Calu3 (cell line): ENCODE measurements around the gene SH3BGRL3. TPM values are rescaled to one million over a fixed set of nuclear protein-coding genes. Genes with fewer than 3 reads are reported as not detected.
"Not testable (repeated sequence)": the region's sequence is repeated elsewhere in the genome, so short reads cannot be mapped to it uniquely, and the experiment has no call there.

Experiments used
- BruUV-seq: library from RNA; stranded (reverse); fragments of 400-500 nt; replicated peaks from 2 replicates; lab custom pipeline; 2021; lab: Mats Ljungman, UMichigan
- CTCF ChIA-PET: fragments of 300-600 bp; sonication (Branson Sonifier 250); formaldehyde crosslinking; loops from one replicate; lab custom pipeline; 2022; ENCODE audit warnings: antibody characterized with exemption; lab: Charles Lee
- DNase-seq: peaks from one replicate; pipeline ENCODE4 v3.0.0; 2022
- H3K27ac Mint-ChIP-seq: one replicate; pipeline ENCODE4 v1.8.0; 2022; ENCODE audit warnings: mixed read lengths; ENCODE audit not compliant: unreplicated experiment
- H3K27me3 Mint-ChIP-seq: one replicate; pipeline ENCODE4 v1.8.0; 2022; ENCODE audit warnings: mixed read lengths; ENCODE audit not compliant: unreplicated experiment
- H3K36me3 Mint-ChIP-seq: one replicate; pipeline ENCODE4 v1.8.0; 2022; ENCODE audit warnings: mild to moderate bottlenecking, moderate library complexity, mixed read lengths; ENCODE audit not compliant: insufficient read depth, unreplicated experiment
- H3K4me1 Mint-ChIP-seq: one replicate; pipeline ENCODE4 v1.8.0; 2022; ENCODE audit warnings: mild to moderate bottlenecking, low read depth, mixed read lengths; ENCODE audit not compliant: unreplicated experiment
- H3K4me3 Mint-ChIP-seq: one replicate; pipeline ENCODE4 v1.8.0; 2022; ENCODE audit warnings: mild to moderate bottlenecking, low read depth, moderate library complexity, mixed read lengths; ENCODE audit not compliant: unreplicated experiment
- H3K9me3 Mint-ChIP-seq: one replicate; pipeline ENCODE4 v1.8.0; 2022; ENCODE audit warnings: low read depth, mixed read lengths; ENCODE audit not compliant: unreplicated experiment
- CTCF ChIP-seq: fragments of 200-600 bp; IDR thresholded peaks from one replicate; pipeline ENCODE4 v1.8.0; 2022; ENCODE audit warnings: antibody characterized with exemption; ENCODE audit not compliant: unreplicated experiment
- intact Hi-C: fragments of 100-400 bp; cut with micrococcal nuclease; formaldehyde crosslinking; loops from one replicate; pipeline ENCODE4 v1.10.0; 2022; ENCODE audit not compliant: unreplicated experiment
- total RNA-seq: library from RNA; stranded (reverse); gene quantifications from 2 replicates; pipeline ENCODE4 v1.2.3, GENCODE V29; 2022

SH3BGRL3 gene
- total RNA-seq, 1 experiment from 2014 or later = 74.6 TPM

GRCh38 chr1:26324550-26324949 lies 44.7 kb downstream of the SH3BGRL3 start:
- BruUV-seq = no TSS peak
- Mint-ChIP-seq H3K9me3 (no peaks in the 10 kb centered on the region), H3K36me3 (no peaks in the 10 kb centered on the region), H3K27me3 (no peaks in the 10 kb centered on the region), H3K27ac (no peak overlapping the region), H3K4me1 (peaks cover 8% of the 10 kb centered on the region), H3K4me3 (no peak overlapping the region)
- TF ChIP-seq CTCF = no peak
- CTCF ChIA-PET = no interaction called here
- intact Hi-C loops = loop anchor here (5.0 kb wide), 1 partner anchor 38 kb away; no protein-coding TSS in a partner anchor
- no peak for DNase-seq

GRCh38 chr1:26327956-26328362 lies 48.1 kb downstream of the SH3BGRL3 start:
- Mint-ChIP-seq H3K36me3 (peaks cover 2% of the 10 kb centered on the region), H3K27ac (no peak overlapping the region), H3K9me3 (no peaks in the 10 kb centered on the region), H3K4me1 (no peaks in the 10 kb centered on the region), H3K27me3 (no peaks in the 10 kb centered on the region), H3K4me3 (no peak overlapping the region)
- intact Hi-C loops = no loop called here
- no peak for DNase-seq
- BruUV-seq = no TSS peak
- no peak for TF ChIP-seq CTCF
- CTCF ChIA-PET = no interaction called here

GRCh38 chr1:26328597-26328996 lies 48.7 kb downstream of the SH3BGRL3 start:
- no peak overlapping the region for H3K27ac Mint-ChIP-seq

GRCh38 chr1:26329380-26329779 lies 49.5 kb downstream of the SH3BGRL3 start:
- H3K27me3 Mint-ChIP-seq, BruUV-seq, intact Hi-C loops, H3K4me1 Mint-ChIP-seq, H3K9me3 Mint-ChIP-seq, H3K27ac Mint-ChIP-seq, H3K36me3 Mint-ChIP-seq, DNase-seq, CTCF ChIA-PET, H3K4me3 Mint-ChIP-seq: not testable (repeated sequence)

More at GRCh38 chr1:26328597-26328996, 48.7 kb downstream of the SH3BGRL3 start:
- BruUV-seq = no TSS peak
- Mint-ChIP-seq H3K27me3 (no peaks in the 10 kb centered on the region), H3K36me3 (peaks cover 6% of the 10 kb centered on the region), H3K4me3 (no peak overlapping the region), H3K9me3 (no peaks in the 10 kb centered on the region), H3K4me1 (no peaks in the 10 kb centered on the region)
- intact Hi-C loops = no loop called here
- no peak for DNase-seq
- CTCF ChIA-PET = interaction anchor here (0.7 kb wide), 1 partner anchor 18 kb away, joined by 5 read pairs; no protein-coding TSS in a partner anchor
- no peak for TF ChIP-seq CTCF

- TF ChIP-seq CTCF = no peak
- no peaks in the 10 kb centered on the region for H3K27me3 Mint-ChIP-seq
- intact Hi-C loops = no loop called here
- CTCF ChIA-PET = no interaction called here
- peaks cover 6% of the 10 kb centered on the region for H3K36me3 Mint-ChIP-seq
- BruUV-seq = no TSS peak
- H3K9me3 Mint-ChIP-seq = no peaks in the 10 kb centered on the region
- no peaks in the 10 kb centered on the region for H3K4me1 Mint-ChIP-seq
- H3K4me3 Mint-ChIP-seq = no peak overlapping the region
- H3K27ac Mint-ChIP-seq = no peak overlapping the region
- no peak for DNase-seq
Observed at GRCh38 chr1:26330276-26330675, 50.4 kb downstream of the SH3BGRL3 start.

Other genes starting within 250 kb of the SH3BGRL3 start
- gene SLC30A2, start 234.0 kb upstream of the SH3BGRL3 start, total RNA-seq = not detected in 2 replicates
- gene TRIM63, start 212.5 kb upstream of the SH3BGRL3 start, total RNA-seq = not detected in 2 replicates
- gene PDIK1L, start 168.3 kb upstream of the SH3BGRL3 start, total RNA-seq = 11.4 and 11.9 TPM in 2 replicates
- not detected in 2 replicates for gene FAM110D, start 121.0 kb upstream of the SH3BGRL3 start, total RNA-seq
- gene C1orf232, start 111.1 kb upstream of the SH3BGRL3 start, total RNA-seq = not detected in 2 replicates
- 22.2 and 23.1 TPM in 2 replicates for gene ZNF593, start 110.2 kb upstream of the SH3BGRL3 start, total RNA-seq
- gene ZNF593OS, start 108.3 kb upstream of the SH3BGRL3 start, total RNA-seq = not detected in 2 replicates
- 28.1 and 30.6 TPM in 2 replicates for gene CNKSR1, start 102.6 kb upstream of the SH3BGRL3 start, total RNA-seq
- not detected in 2 replicates for gene CATSPER4, start 89.5 kb upstream of the SH3BGRL3 start, total RNA-seq
- gene CEP85, start 45.9 kb upstream of the SH3BGRL3 start, total RNA-seq = 19.9 and 24.6 TPM in 2 replicates
- gene UBXN11, start 26.6 kb downstream of the SH3BGRL3 start, total RNA-seq = 24.0 and 32.0 TPM in 2 replicates
- gene CD52, start 37.9 kb downstream of the SH3BGRL3 start, total RNA-seq = not detected in 2 replicates
- 6.4 and 17.6 TPM in 2 replicates for gene CRYBG2, start 74.0 kb downstream of the SH3BGRL3 start, total RNA-seq
- gene ZNF683, start 92.7 kb downstream of the SH3BGRL3 start, total RNA-seq = not detected in 2 replicates
- not detected in 2 replicates for gene LIN28A, start 130.7 kb downstream of the SH3BGRL3 start, total RNA-seq
- 32.8 and 42.8 TPM in 2 replicates for gene DHDDS, start 152.2 kb downstream of the SH3BGRL3 start, total RNA-seq
- 269 and 290 TPM in 2 replicates for gene HMGN2, start 192.4 kb downstream of the SH3BGRL3 start, total RNA-seq
- gene RPS6KA1, start 249.7 kb downstream of the SH3BGRL3 start, total RNA-seq = 25.8 and 28.1 TPM in 2 replicates